GM23338 (cell line): ENCODE data around the gene SYNGR3. TPM values are rescaled to one million over a fixed set of nuclear protein-coding genes. Genes with fewer than 3 reads are reported as not detected.

Source experiments
- ATAC-seq: fragments of 200-7000 bp; cut with Tn5 transposase; 3 replicates; pipeline ENCODE4 v1.9.1; 2020
- DNase-seq: peaks from one replicate; pipeline ENCODE4 v3.0.0-alpha.2; 2015; ENCODE audit warnings: low spot score
- H2AFZ ChIP-seq: fragments of 200-600 bp; sonication (generic); 2 replicates; pipeline ENCODE4 v1.8.0; 2016; ENCODE audit warnings: antibody characterized with exemption, mild to moderate bottlenecking, moderate library complexity
- H3F3A ChIP-seq: fragments of 200-600 bp; sonication (generic); replicated peaks from 2 replicates; pipeline ENCODE4 v1.8.0; 2017; ENCODE audit warnings: antibody characterized with exemption, mixed run types, low read depth
- H3K27ac ChIP-seq: fragments of 200-600 bp; sonication (generic); 2 replicates; pipeline ENCODE4 v1.6.1; 2016; ENCODE audit warnings: low read depth
- H3K27me3 ChIP-seq: fragments of 200-600 bp; sonication (generic); 2 replicates; pipeline ENCODE4 v1.8.0; 2016; ENCODE audit warnings: mild to moderate bottlenecking, mixed run types, moderate library complexity; ENCODE audit not compliant: insufficient read depth
- H3K36me3 ChIP-seq: fragments of 200-600 bp; sonication (generic); 2 replicates; pipeline ENCODE4 v1.8.0; 2016; ENCODE audit warnings: mild to moderate bottlenecking; ENCODE audit not compliant: insufficient read depth
- H3K4me1 ChIP-seq: fragments of 200-600 bp; sonication (generic); 2 replicates; pipeline ENCODE4 v1.8.0; 2016; ENCODE audit warnings: mild to moderate bottlenecking, moderate library complexity; ENCODE audit not compliant: insufficient read depth
- H3K4me2 ChIP-seq: fragments of 200-600 bp; sonication (generic); 2 replicates; pipeline ENCODE4 v1.7.1; 2017; ENCODE audit warnings: mixed run types
- H3K4me3 ChIP-seq: fragments of 200-600 bp; sonication (generic); 2 replicates; pipeline ENCODE4 v1.6.1; 2016; ENCODE audit warnings: mixed run types
- H3K79me2 ChIP-seq: fragments of 200-600 bp; sonication (generic); replicated peaks from 2 replicates; pipeline ENCODE4 v1.8.0; 2017; ENCODE audit warnings: mild to moderate bottlenecking; ENCODE audit not compliant: insufficient read depth
- H3K9me2 ChIP-seq: fragments of 200-600 bp; sonication (generic); 2 replicates; pipeline ENCODE4 v1.8.0; 2017; ENCODE audit not compliant: insufficient read depth
- H4K20me1 ChIP-seq: fragments of 200-600 bp; sonication (generic); replicated peaks from 2 replicates; pipeline ENCODE4 v1.8.0; 2017; ENCODE audit warnings: mild to moderate bottlenecking; ENCODE audit not compliant: insufficient read depth
- H3K27ac Mint-ChIP-seq: 2 replicates; pipeline ENCODE4 v1.8.0; 2020; ENCODE audit warnings: inconsistent platforms, mild to moderate bottlenecking, moderate library complexity, mixed read lengths
- H3K27me3 Mint-ChIP-seq: 3 replicates; pipeline ENCODE4 v1.8.0; 2022; ENCODE audit warnings: low read depth, mild to moderate bottlenecking, moderate library complexity, mixed read lengths, inconsistent platforms; ENCODE audit not compliant: insufficient read depth, poor library complexity
- H3K36me3 Mint-ChIP-seq: 3 replicates; pipeline ENCODE4 v1.8.0; 2021; ENCODE audit warnings: low read depth, mild to moderate bottlenecking, inconsistent platforms, moderate library complexity, mixed read lengths
- H3K4me1 Mint-ChIP-seq: 3 replicates; pipeline ENCODE4 v1.8.0; 2020; ENCODE audit warnings: mild to moderate bottlenecking, inconsistent platforms, mixed read lengths
- H3K4me3 Mint-ChIP-seq: 3 replicates; pipeline ENCODE4 v1.8.0; 2021; ENCODE audit warnings: moderate library complexity, mild to moderate bottlenecking, inconsistent platforms, mixed read lengths
- H3K9me3 Mint-ChIP-seq: 3 replicates; pipeline ENCODE4 v1.8.0; 2020; ENCODE audit warnings: moderate library complexity, mild to moderate bottlenecking, inconsistent platforms, mixed read lengths
- CREB1 ChIP-seq: fragments of 250-450 bp; sonication (Bioruptor Pico); IDR thresholded peaks from 2 replicates; pipeline ENCODE4 v1.5.0; 2020; ENCODE audit warnings: low read depth, mild to moderate bottlenecking, moderate library complexity
- ETS1 ChIP-seq: IDR thresholded peaks from 2 replicates; pipeline ENCODE4 v1.6.1; 2016; ENCODE audit warnings: antibody characterized with exemption
- EZH2phosphoT487 ChIP-seq: fragments of 200-600 bp; sonication (generic); IDR thresholded peaks from one replicate; pipeline ENCODE4 v1.8.1; 2018; ENCODE audit warnings: antibody characterized with exemption; ENCODE audit not compliant: unreplicated experiment
- JUNB ChIP-seq: IDR thresholded peaks from one replicate; pipeline ENCODE4 v1.6.1; 2016; ENCODE audit warnings: antibody characterized with exemption; ENCODE audit not compliant: unreplicated experiment
- POLR2AphosphoS5 ChIP-seq: IDR thresholded peaks from 2 replicates; pipeline ENCODE4 v1.6.1; 2016; ENCODE audit warnings: antibody characterized with exemption, low read depth
- REST ChIP-seq: IDR thresholded peaks from one replicate; pipeline ENCODE4 v1.6.1; 2018; ENCODE audit warnings: antibody characterized with exemption; ENCODE audit not compliant: unreplicated experiment
- STAT1 ChIP-seq: IDR thresholded peaks from one replicate; pipeline ENCODE4 v1.6.1; 2016; ENCODE audit warnings: antibody characterized with exemption; ENCODE audit not compliant: unreplicated experiment
- ZNF331 ChIP-seq: fragments of 250-450 bp; sonication (Bioruptor Pico); IDR thresholded peaks from 2 replicates; pipeline ENCODE4 v1.5.0; 2020; ENCODE audit warnings: low read depth, mild to moderate bottlenecking, moderate library complexity
- ZNF462 ChIP-seq: fragments of 250-450 bp; sonication (Bioruptor Pico); IDR thresholded peaks from 2 replicates; pipeline ENCODE4 v1.5.0; 2020; ENCODE audit warnings: mild to moderate bottlenecking, moderate library complexity
- polyA plus RNA-seq: library from polyadenylated mRNA; unstranded; fragments of >200 nt; fragmentation: Nextera tagmentation; extraction: Ambion mirVana; gene quantifications from 2 replicates; pipeline ENCODE4 v1.2.1, GENCODE V29; 2016
- total RNA-seq: library from RNA; depleted of rRNA; stranded (reverse); fragments of >200 nt; shearing (Covaris generic); gene quantifications from 2 replicates; pipeline ENCODE4 v1.2.3, GENCODE V29; 2014

The SYNGR3 gene
- total and polyA plus RNA-seq, 2 experiments from 2014 or later = 45.4 to 77.7 TPM

GRCh38 chr16:1958715-1959268 is 31.0 kb upstream of the SYNGR3 start (continued):
- TF ChIP-seq ETS1 = no peak
- TF ChIP-seq STAT1 = no peak
- TF ChIP-seq POLR2AphosphoS5 = no peak
- TF ChIP-seq JUNB = no peak
- TF ChIP-seq ZNF331 (CRISPR knock-in tag) = no peak
- no peak for TF ChIP-seq EZH2phosphoT487
- no peak for TF ChIP-seq REST

- peaks cover 31% of the 10 kb centered on the region for H3K79me2 ChIP-seq
- Mint-ChIP-seq H3K27me3 (peaks cover 52% of the 10 kb centered on the region), H3K4me1 (peaks cover 33% of the 10 kb centered on the region), H3K27ac (peak within 1 kb of the TSS; percentile 90), H3K4me3 (peak within 1 kb of the TSS; percentile 92), H3K9me3 (peaks cover 8% of the 10 kb centered on the region; the same call in 2 of the 3 replicates), H3K36me3 (peaks cover 42% of the 10 kb centered on the region)
- H3K27me3 ChIP-seq = no peaks in the 10 kb centered on the region
- peak; percentile 92 for DNase-seq
- H3K36me3 ChIP-seq = peaks cover 25% of the 10 kb centered on the region
- ATAC-seq = peak; percentile 60
- H3K4me3 ChIP-seq = peak within 1 kb of the TSS; percentile 89
- peak within 1 kb of the TSS; percentile 97 for H2AFZ ChIP-seq
- peak within 1 kb of the TSS; percentile 91 for H3K4me2 ChIP-seq
- H3K9me2 ChIP-seq = no peaks in the 10 kb centered on the region
- peaks cover 33% of the 10 kb centered on the region; the same call in 1 of the 2 replicates for H3K4me1 ChIP-seq
- H4K20me1 ChIP-seq = peaks cover 27% of the 10 kb centered on the region
- peaks cover 49% of the 10 kb centered on the region for H3F3A ChIP-seq
- H3K27ac ChIP-seq = peak within 1 kb of the TSS; percentile 84
- TF ChIP-seq ZNF331 (CRISPR knock-in tag) = no peak
- peak; percentile 69; the same call in 1 of the 2 replicates for TF ChIP-seq ETS1
- TF ChIP-seq POLR2AphosphoS5 = peak; percentile 96
- TF ChIP-seq ZNF462 (CRISPR knock-in tag) = no peak
- peak; percentile 76 for TF ChIP-seq CREB1 (CRISPR knock-in tag)
Measured at GRCh38 chr16:1959269-1960039, 30.3 kb upstream of the SYNGR3 start, which contains the start of gene NDUFB10. NDUFB10 (plus strand) TSS chr16:1959538; CDS start chr16:1959625, 87 bp downstream.
